GM12892 (cell line): Measurements from ENCODE around the gene CD81.
"Not testable (repeated sequence)": the region's sequence is repeated elsewhere in the genome, so short reads cannot be mapped to it uniquely, and the experiment has no call there.

ENCODE experiments used
- DNase-seq: peaks from one replicate; pipeline ENCODE4 v3.0.0; 2011; ENCODE audit not compliant: insufficient read length
- FAIRE-seq: peaks from 2 replicates; lab custom pipeline; 2011; peaks lifted over from hg19 to GRCh38; lab: Jason Lieb, UNC
- POLR2A ChIP-seq: IDR thresholded peaks from 2 replicates; pipeline ENCODE4 v1.6.1; 2011; ENCODE audit warnings: low read depth, low read length, control low read depth
- POLR2AphosphoS5 ChIP-seq: IDR thresholded peaks from 2 replicates; pipeline ENCODE4 v1.6.1; 2011; ENCODE audit warnings: low read depth, low read length, control low read depth
- TAF1 ChIP-seq: IDR thresholded peaks from 2 replicates; pipeline ENCODE4 v1.6.1; 2011; ENCODE audit warnings: low read depth, mild to moderate bottlenecking, control low read depth, low read length, borderline replicate concordance

The CD81 gene

GRCh38 chr11:2345050-2345449 lies 32.1 kb upstream of the CD81 start:
- TF ChIP-seq TAF1 (no peak), POLR2A (no peak), POLR2AphosphoS5 (no peak)
- FAIRE-seq (no peak), DNase-seq (no peak)

- no peak for FAIRE-seq
- TF ChIP-seq POLR2A, result no peak
- no peak for TF ChIP-seq POLR2AphosphoS5
- no peak for TF ChIP-seq TAF1
Observed at GRCh38 chr11:2346014-2346413, 31.1 kb upstream of the CD81 start.

GRCh38 chr11:2346586-2347307 lies 30.4 kb upstream of the CD81 start:
- TF ChIP-seq POLR2A (no peak), TAF1 (no peak), POLR2AphosphoS5 (no peak)
- DNase-seq, result no peak
- no peak for FAIRE-seq

More at GRCh38 chr11:2346014-2346413, 31.1 kb upstream of the CD81 start:
- no peak for DNase-seq

DNA sequence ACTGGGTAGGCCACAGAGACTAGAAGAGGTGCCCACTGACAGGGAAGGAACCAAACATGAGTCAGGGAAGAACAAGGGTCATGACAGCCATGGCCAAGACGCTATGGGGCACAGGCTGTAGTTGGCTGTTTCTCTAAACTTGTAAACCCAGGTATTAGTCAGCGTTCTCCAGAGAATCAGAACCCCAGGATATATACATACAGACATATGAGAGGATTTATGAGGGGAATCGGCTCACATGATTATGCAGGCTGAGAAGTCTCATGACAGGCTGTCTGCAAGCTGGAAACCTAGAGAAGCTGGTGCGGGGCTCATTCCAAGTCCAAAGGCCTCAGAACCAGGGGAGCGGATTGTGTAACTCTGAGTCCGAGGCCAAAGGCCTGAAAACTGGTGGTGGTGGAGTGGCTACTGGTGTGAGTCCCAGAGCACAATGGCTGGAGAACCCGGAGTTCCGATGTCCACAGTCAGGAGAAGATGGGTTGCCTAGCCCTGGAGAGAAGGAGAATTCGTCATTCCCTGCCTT lies 29.7 kb upstream of the CD81 start:
- no peak for DNase-seq
- TF ChIP-seq TAF1 (no peak), POLR2AphosphoS5 (no peak), POLR2A (no peak)
- no peak for FAIRE-seq

- FAIRE-seq, result no peak
- no peak for DNase-seq
- no peak for TF ChIP-seq POLR2AphosphoS5
- TF ChIP-seq POLR2A, result no peak
- no peak for TF ChIP-seq TAF1
Observed at GRCh38 chr11:2348986-2349385, 28.1 kb upstream of the CD81 start.

GRCh38 chr11:2351701-2352100 lies 25.4 kb upstream of the CD81 start:
- TF ChIP-seq POLR2A (no peak), TAF1 (no peak)
- no peak for FAIRE-seq

DNA sequence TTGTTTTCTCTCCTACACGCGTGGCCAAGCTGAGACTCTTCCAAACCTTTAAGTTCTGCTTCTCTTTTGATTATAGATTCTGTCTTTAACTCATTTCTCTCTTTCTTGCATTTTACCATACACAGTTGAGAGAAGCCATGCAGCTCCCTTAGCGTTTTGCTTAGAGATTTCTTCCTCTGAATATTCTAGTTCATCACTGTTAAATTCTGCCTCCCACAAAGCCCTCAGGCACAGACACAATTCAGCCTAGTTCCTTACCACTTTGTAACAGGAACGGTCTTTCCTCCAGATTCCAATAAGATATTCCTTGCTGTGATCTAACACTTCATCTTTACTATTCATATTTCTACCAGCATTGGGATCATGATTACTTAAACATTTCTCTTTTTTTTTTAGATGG lies 24.7 kb upstream of the CD81 start:
- DNase-seq (no peak), FAIRE-seq (no peak)
- TF ChIP-seq TAF1 (no peak), POLR2AphosphoS5 (no peak), POLR2A (no peak)

More at GRCh38 chr11:2351701-2352100, 25.4 kb upstream of the CD81 start:
- no peak for DNase-seq

DNA sequence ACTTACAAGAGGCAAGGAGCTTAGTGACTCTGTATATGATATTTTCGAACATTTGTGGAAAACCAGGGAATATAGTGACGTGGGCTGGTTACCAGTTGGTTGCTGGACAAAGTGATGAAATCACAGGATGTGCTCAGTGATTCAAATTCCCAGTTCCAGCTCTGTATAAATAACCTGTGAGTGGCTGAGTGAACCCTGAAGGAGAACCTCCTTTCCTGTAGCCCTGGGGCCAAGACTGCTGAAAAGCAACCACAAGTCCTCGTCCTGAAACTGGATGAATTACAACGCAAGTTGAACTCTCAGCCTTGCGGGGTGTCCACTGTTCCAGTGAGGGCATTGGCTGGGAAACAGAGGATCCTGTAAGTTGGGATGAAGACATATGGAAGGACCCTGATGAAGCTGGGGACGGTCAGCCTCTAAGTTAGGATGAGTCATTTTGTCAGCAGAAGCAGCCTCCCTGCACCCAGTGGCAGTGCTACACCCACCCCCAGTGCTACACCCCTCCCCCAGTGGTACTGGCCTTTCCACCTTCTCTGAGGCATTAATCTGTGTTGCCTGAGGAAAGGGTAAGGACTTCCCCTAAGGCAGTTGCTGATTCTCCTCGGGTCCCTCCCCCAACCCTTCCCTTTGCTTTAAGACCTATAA lies 22.0 kb upstream of the CD81 start:
- FAIRE-seq, result no peak
- no peak for TF ChIP-seq TAF1
- TF ChIP-seq POLR2A, result no peak
- TF ChIP-seq POLR2AphosphoS5, result no peak
- DNase-seq, result no peak

DNA sequence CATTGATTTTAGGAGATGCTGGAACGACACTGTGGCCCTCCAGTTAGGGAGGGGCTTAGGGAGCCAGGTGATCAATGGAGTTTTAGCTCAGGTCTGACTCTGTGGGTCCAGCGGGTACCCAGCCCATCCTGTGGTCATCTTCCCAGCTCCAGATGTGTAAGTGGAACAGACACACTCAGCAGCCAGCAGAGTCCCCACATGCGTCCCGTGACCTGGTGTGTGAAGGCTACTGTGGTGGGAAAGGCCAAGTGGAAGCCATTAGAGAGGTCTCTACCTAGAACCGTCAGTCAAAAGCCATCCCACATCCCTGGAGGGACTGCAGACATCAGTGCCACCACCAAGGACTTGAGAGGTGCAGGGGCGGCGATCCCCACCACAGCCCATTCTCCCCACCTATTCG lies 19.9 kb upstream of the CD81 start:
- no peak for DNase-seq
- no peak for FAIRE-seq
- no peak for TF ChIP-seq TAF1
- no peak for TF ChIP-seq POLR2A
- TF ChIP-seq POLR2AphosphoS5, result no peak

- not testable (repeated sequence) for DNase-seq, FAIRE-seq
Observed at GRCh38 chr11:2357651-2358050, 19.5 kb upstream of the CD81 start.

DNA sequence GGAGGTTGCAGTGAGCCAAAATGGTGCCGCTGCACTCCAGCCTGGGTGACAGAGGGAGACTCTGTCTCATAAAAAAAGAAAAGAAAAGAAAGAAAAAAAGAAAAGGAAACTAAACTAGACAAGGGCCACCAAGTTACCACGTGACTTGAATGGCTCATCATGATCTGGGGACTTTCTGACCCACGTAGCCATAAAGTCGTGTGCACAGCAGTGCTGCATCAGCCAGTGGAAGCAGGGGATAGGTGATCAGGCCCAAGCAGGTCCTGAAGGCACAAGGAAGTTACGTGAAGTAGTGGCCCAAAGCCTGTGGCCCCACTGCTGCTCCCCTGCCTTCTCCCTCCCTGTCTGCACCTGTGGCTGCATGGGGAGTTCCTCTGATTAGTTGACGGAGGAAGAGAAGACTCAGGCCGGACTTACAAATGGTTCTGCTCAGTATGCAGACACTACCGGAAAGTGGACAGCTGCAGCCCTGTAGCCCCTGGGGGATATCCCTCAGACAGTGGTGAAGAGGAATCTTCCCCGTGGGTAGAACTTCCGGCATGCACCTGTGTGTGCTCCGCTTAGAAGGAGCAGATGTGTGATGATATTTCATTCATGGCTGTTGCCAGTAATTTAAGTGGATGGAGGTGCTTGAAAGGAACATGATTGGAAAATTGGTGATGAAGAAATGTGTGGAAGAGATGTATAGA lies 18.2 kb upstream of the CD81 start:
- no peak for FAIRE-seq
- DNase-seq, result no peak
- TF ChIP-seq TAF1, result no peak
- TF ChIP-seq POLR2A, result no peak
- no peak for TF ChIP-seq POLR2AphosphoS5

DNA sequence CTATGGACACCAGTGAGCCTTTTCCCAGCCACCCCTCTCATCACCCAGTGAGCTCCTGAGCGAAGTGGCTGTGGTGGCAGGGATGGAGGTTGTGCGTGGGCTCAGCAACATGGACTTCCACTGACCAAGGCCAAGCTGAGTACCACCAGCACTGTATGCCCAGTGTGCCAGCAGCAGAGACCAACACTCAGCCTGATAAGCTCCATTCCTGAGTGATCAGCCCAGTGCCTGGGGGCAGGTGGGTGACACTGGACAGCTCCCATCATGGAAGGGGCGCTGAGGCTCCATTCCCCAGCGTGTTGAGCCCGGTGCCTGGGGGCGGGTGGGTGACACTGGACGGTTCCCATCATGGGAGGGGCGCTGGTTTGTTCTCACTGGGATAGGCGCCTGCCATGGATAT lies 17.6 kb upstream of the CD81 start:
- DNase-seq, result no peak
- no peak for TF ChIP-seq TAF1
- TF ChIP-seq POLR2A, result no peak
- no peak for TF ChIP-seq POLR2AphosphoS5
- no peak for FAIRE-seq

DNA sequence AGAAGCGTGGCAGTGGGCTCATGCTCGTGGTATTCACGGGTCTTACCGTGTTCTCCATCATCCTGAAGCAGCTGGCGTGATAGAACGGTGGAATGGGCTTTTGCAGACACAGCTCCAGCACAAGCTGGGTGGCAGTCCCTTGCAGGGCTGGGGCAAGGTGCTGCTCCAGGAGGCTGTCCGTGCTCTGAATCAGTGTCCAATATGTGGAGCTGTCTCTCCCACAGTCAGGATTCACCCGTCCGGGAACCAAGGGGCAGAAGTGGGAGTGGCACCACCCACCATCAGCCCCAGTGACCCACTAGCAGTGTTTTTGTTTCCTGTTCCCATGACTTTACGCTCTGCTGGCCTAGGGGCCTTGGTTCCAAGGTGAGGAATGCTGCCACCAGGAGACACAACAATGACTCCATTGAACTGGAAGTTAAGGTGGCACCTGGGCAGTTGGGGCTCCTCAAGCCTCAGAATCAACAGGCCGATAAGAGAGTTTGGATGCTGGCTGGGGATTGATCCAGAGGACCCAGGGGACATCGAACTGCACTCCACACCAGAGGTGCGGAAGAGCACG lies 16.9 kb upstream of the CD81 start:
- no peak for TF ChIP-seq POLR2A
- no peak for TF ChIP-seq TAF1
- no peak for TF ChIP-seq POLR2AphosphoS5
- DNase-seq (no peak), FAIRE-seq (no peak)
